ENCODE measurements around the gene IL13.

Gene IL13

GRCh38 chr5:132667761-132668705 lies 10.1 kb downstream of the IL13 start:
- DNase-seq (ENCODE audit: low read depth, low spot score), result no peak
- H3K4me3 ChIP-seq (ENCODE audit: low read length), result no peak overlapping the region

- no peak for DNase-seq (ENCODE audit: low read depth, low spot score)
- no peak overlapping the region for H3K4me3 ChIP-seq (ENCODE audit: low read length)
These were observed 10.9 kb downstream of the IL13 start for GRCh38 chr5:132668706-132669454.

- no peak for DNase-seq (ENCODE audit: low read depth, low spot score)
- H3K4me3 ChIP-seq (ENCODE audit: low read length), result no peak overlapping the region
These were observed 11.5 kb downstream of the IL13 start for GRCh38 chr5:132669455-132669820.

- DNase-seq (ENCODE audit: low read depth, low spot score), result no peak
These were observed 12.3 kb downstream of the IL13 start for GRCh38 chr5:132669966-132670882.

GRCh38 chr5:132671000-132671399 lies 13.0 kb downstream of the IL13 start:
- DNase-seq (ENCODE audit: low read depth, low spot score), result no peak
- no peak overlapping the region for H3K4me3 ChIP-seq (ENCODE audit: low read length)

More at GRCh38 chr5:132669966-132670882, 12.3 kb downstream of the IL13 start:
- H3K4me3 ChIP-seq (ENCODE audit: low read length), result no peak overlapping the region

GRCh38 chr5:132673488-132673887 lies 15.5 kb downstream of the IL13 start:
- DNase-seq (ENCODE audit: low read depth, low spot score), result no peak
- no peak overlapping the region for H3K4me3 ChIP-seq (ENCODE audit: low read length)

GRCh38 chr5:132673939-132674630 lies 16.1 kb downstream of the IL13 start, which contains the start of gene IL4:
TSS of gene IL4 (plus strand) at chr5:132673989. CDS start at chr5:132674051, 62 bp downstream.
- DNase-seq (ENCODE audit: low read depth, low spot score), result no peak
- H3K4me3 ChIP-seq (ENCODE audit: low read length), result no peak within 1 kb of the TSS

- no peak overlapping the region for H3K4me3 ChIP-seq (ENCODE audit: low read length)
- no peak for DNase-seq (ENCODE audit: low read depth, low spot score)
These were observed 16.9 kb downstream of the IL13 start for GRCh38 chr5:132674671-132675506.

GRCh38 chr5:132675936-132676689 lies 18.1 kb downstream of the IL13 start:
- no peak overlapping the region for H3K4me3 ChIP-seq (ENCODE audit: low read length)
- no peak for DNase-seq (ENCODE audit: low read depth, low spot score)

GRCh38 chr5:132677191-132677590 lies 19.2 kb downstream of the IL13 start:
- no peak for DNase-seq (ENCODE audit: low read depth, low spot score)

GRCh38 chr5:132677682-132678400 lies 19.9 kb downstream of the IL13 start:
- DNase-seq (ENCODE audit: low read depth, low spot score), result no peak
- no peak overlapping the region for H3K4me3 ChIP-seq (ENCODE audit: low read length)

More at GRCh38 chr5:132677191-132677590, 19.2 kb downstream of the IL13 start:
- H3K4me3 ChIP-seq (ENCODE audit: low read length), result no peak overlapping the region

GRCh38 chr5:132678735-132679134 lies 20.8 kb downstream of the IL13 start:
- no peak for DNase-seq (ENCODE audit: low read depth, low spot score)

GRCh38 chr5:132679166-132679565 lies 21.2 kb downstream of the IL13 start:
- no peak for DNase-seq (ENCODE audit: low read depth, low spot score)
- no peak overlapping the region for H3K4me3 ChIP-seq (ENCODE audit: low read length)

More at GRCh38 chr5:132678735-132679134, 20.8 kb downstream of the IL13 start:
- H3K4me3 ChIP-seq (ENCODE audit: low read length), result no peak overlapping the region

GRCh38 chr5:132679717-132680380 lies 21.9 kb downstream of the IL13 start:
- DNase-seq (ENCODE audit: low read depth, low spot score), result no peak
- H3K4me3 ChIP-seq (ENCODE audit: low read length), result no peak overlapping the region

GRCh38 chr5:132680780-132681475 lies 23.0 kb downstream of the IL13 start:
- DNase-seq (ENCODE audit: low read depth, low spot score), result no peak

More at GRCh38 chr5:132680780-132681475, 23.0 kb downstream of the IL13 start:
- no peak overlapping the region for H3K4me3 ChIP-seq (ENCODE audit: low read length)

Data from Jurkat, Clone E6-1 (cell line).